ENCODE data around the gene CLIC6. TPM values are rescaled to one million over a fixed set of nuclear protein-coding genes. Genes with fewer than 3 reads are reported as not detected.

Gene CLIC6
- total RNA-seq, 2 donors from 2014 or later: 2.8 to 7.3 TPM

GRCh38 chr21:34697826-34698225, 29.0 kb downstream of the CLIC6 start:
- ATAC-seq (ENCODE audit: insufficient number of reproducible peaks, low FRiP score, low read depth) (no peak), DNase-seq (ENCODE audit: low spot score) (no peak)
- Histone ChIP-seq H3K27ac (no peak overlapping the region), H3K36me3 (no peaks in the 10 kb centered on the region), H3K4me3 (no peak overlapping the region), H3K4me1 (ENCODE audit: control insufficient read depth in 1 of 2, low read depth in 2 of 2) (no peaks in the 10 kb centered on the region), H3K9me3 (no peaks in the 10 kb centered on the region), H3K27me3 (replicated peaks; ENCODE audit: insufficient read depth) (no peaks in the 10 kb centered on the region)
- no peak for TF ChIP-seq CTCF (IDR thresholded peaks at IDR 0.05)

GRCh38 chr21:34698270-34699015, 29.6 kb downstream of the CLIC6 start:
- DNase-seq (ENCODE audit: low spot score): no peak
- H3K9me3 ChIP-seq: no peaks in the 10 kb centered on the region
- H3K36me3 ChIP-seq: no peaks in the 10 kb centered on the region
- H3K27ac ChIP-seq: no peak overlapping the region
- ATAC-seq (ENCODE audit: insufficient number of reproducible peaks, low FRiP score, low read depth): no peak
- no peaks in the 10 kb centered on the region for H3K4me1 ChIP-seq (ENCODE audit: control insufficient read depth in 1 of 2, low read depth in 2 of 2)
- H3K4me3 ChIP-seq: no peak overlapping the region
- no peaks in the 10 kb centered on the region for H3K27me3 ChIP-seq (replicated peaks; ENCODE audit: insufficient read depth)
- TF ChIP-seq CTCF (IDR thresholded peaks at IDR 0.05): no peak

- Histone ChIP-seq H3K4me1 (ENCODE audit: control insufficient read depth in 1 of 2, low read depth in 2 of 2) (no peaks in the 10 kb centered on the region), H3K36me3 (no peaks in the 10 kb centered on the region), H3K27ac (no peak overlapping the region), H3K9me3 (no peaks in the 10 kb centered on the region), H3K4me3 (no peak overlapping the region), H3K27me3 (replicated peaks; ENCODE audit: insufficient read depth) (no peaks in the 10 kb centered on the region)
- ATAC-seq (ENCODE audit: insufficient number of reproducible peaks, low FRiP score, low read depth) (no peak), DNase-seq (ENCODE audit: low spot score) (no peak)
- TF ChIP-seq CTCF (IDR thresholded peaks at IDR 0.05): no peak
Observed at GRCh38 chr21:34700605-34701004, 31.8 kb downstream of the CLIC6 start.

GRCh38 chr21:34701726-34702125, 32.9 kb downstream of the CLIC6 start:
- H3K4me3 ChIP-seq: no peak overlapping the region
- H3K4me1 ChIP-seq (ENCODE audit: control insufficient read depth in 1 of 2, low read depth in 2 of 2): no peaks in the 10 kb centered on the region
- DNase-seq (ENCODE audit: low spot score): no peak
- ATAC-seq (ENCODE audit: insufficient number of reproducible peaks, low FRiP score, low read depth): no peak
- no peaks in the 10 kb centered on the region for H3K27me3 ChIP-seq (replicated peaks; ENCODE audit: insufficient read depth)
- H3K36me3 ChIP-seq: no peaks in the 10 kb centered on the region
- no peaks in the 10 kb centered on the region for H3K9me3 ChIP-seq
- no peak for TF ChIP-seq CTCF (IDR thresholded peaks at IDR 0.05)
- H3K27ac ChIP-seq: no peak overlapping the region

- no peak overlapping the region for H3K27ac ChIP-seq
- DNase-seq (ENCODE audit: low spot score): peak; percentile 16
- no peaks in the 10 kb centered on the region for H3K4me1 ChIP-seq (ENCODE audit: control insufficient read depth in 1 of 2, low read depth in 2 of 2)
- H3K36me3 ChIP-seq: no peaks in the 10 kb centered on the region
- no peak overlapping the region for H3K4me3 ChIP-seq
- ATAC-seq (ENCODE audit: insufficient number of reproducible peaks, low FRiP score, low read depth): no peak
- TF ChIP-seq CTCF (IDR thresholded peaks at IDR 0.05): no peak
- no peaks in the 10 kb centered on the region for H3K27me3 ChIP-seq (replicated peaks; ENCODE audit: insufficient read depth)
- no peaks in the 10 kb centered on the region for H3K9me3 ChIP-seq
Observed at GRCh38 chr21:34702341-34703170, 33.8 kb downstream of the CLIC6 start.
